ENCODE data around the gene PGAP1.

DNA sequence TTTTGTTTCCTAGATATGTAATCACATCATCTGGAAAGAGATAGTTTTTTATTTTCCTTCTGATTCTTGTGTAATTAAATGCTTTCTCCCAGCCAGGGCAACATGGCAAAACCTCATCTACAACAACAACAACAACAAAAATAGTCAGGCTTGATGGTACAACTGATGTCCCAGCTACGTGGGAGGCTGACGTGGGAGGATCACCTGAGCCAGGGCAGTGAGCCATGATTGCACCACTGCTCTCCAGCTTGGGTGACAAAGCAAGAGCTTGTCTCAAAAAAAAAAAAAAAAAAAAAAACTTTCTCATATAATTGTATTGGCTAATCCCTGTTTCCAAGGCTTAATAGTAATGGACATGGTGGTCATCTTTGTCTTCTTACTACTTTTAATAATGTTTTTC, 26.4 kb upstream of the PGAP1 start:
- no peak for TF ChIP-seq RAD21 (IDR thresholded peaks at IDR 0.05; ENCODE audit: low read depth)
- TF ChIP-seq YY1 (IDR thresholded peaks at IDR 0.05; ENCODE audit: low read depth) = no peak
- no peak for TF ChIP-seq EP300 (IDR thresholded peaks at IDR 0.05; ENCODE audit: borderline replicate concordance)
- TF ChIP-seq, protein P1, sequence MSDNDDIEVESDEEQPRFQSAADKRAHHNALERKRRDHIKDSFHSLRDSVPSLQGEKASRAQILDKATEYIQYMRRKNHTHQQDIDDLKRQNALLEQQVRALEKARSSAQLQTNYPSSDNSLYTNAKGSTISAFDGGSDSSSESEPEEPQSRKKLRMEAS (IDR thresholded peaks at IDR 0.05) = no peak
- TF ChIP-seq FOXM1 (IDR thresholded peaks at IDR 0.05; ENCODE audit: borderline replicate concordance, low read depth) = no peak
- TF ChIP-seq CREB1 (IDR thresholded peaks at IDR 0.05; ENCODE audit: low read depth) = no peak
- TF ChIP-seq REST (IDR thresholded peaks at IDR 0.05; ENCODE audit: low read depth) = no peak
- TF ChIP-seq ZBTB7A (IDR thresholded peaks at IDR 0.05; ENCODE audit: low read depth) = no peak
- no peak for TF ChIP-seq CEBPB (IDR thresholded peaks at IDR 0.05)
- no peak for TF ChIP-seq TAF1 (IDR thresholded peaks at IDR 0.05; ENCODE audit: low read depth)
- TF ChIP-seq TEAD4 (IDR thresholded peaks at IDR 0.05) = no peak

All from Ishikawa (cell line).